Measurements from ENCODE around the gene SLC16A7. TPM values are rescaled to one million over a fixed set of nuclear protein-coding genes. Genes with fewer than 3 reads are reported as not detected.

The SLC16A7 gene
- total RNA-seq, 1 donor from 2014 or later, result 43.7 TPM

GRCh38 chr12:59636945-59637691 lies 41.3 kb downstream of the SLC16A7 start:
- Mint-ChIP-seq H3K36me3 (ENCODE audit: low read depth) (peaks cover 13% of the 10 kb centered on the region), H3K4me1 (peaks cover 9% of the 10 kb centered on the region), H3K4me3 (no peak overlapping the region), H3K9me3 (peaks cover 4% of the 10 kb centered on the region), H3K27ac (no peak overlapping the region), H3K27me3 (no peaks in the 10 kb centered on the region)
- intact Hi-C loops (cut with micrococcal nuclease), result no loop called here
- DNase-seq, result no peak

- intact Hi-C loops (cut with micrococcal nuclease), result no loop called here
- Mint-ChIP-seq H3K9me3 (peaks cover 4% of the 10 kb centered on the region), H3K27ac (no peak overlapping the region)
Measured at GRCh38 chr12:59637692-59638070, 41.9 kb downstream of the SLC16A7 start.

GRCh38 chr12:59643550-59643949 lies 47.7 kb downstream of the SLC16A7 start:
- intact Hi-C loops (cut with micrococcal nuclease), result no loop called here

More at GRCh38 chr12:59637692-59638070, 41.9 kb downstream of the SLC16A7 start:
- H3K27me3 Mint-ChIP-seq, result no peaks in the 10 kb centered on the region
- H3K4me1 Mint-ChIP-seq, result peaks cover 9% of the 10 kb centered on the region
- peaks cover 18% of the 10 kb centered on the region for H3K36me3 Mint-ChIP-seq (ENCODE audit: low read depth)
- no peak overlapping the region for H3K4me3 Mint-ChIP-seq
- DNase-seq, result no peak

GRCh38 chr12:59645242-59645641 lies 49.4 kb downstream of the SLC16A7 start:
- Mint-ChIP-seq H3K27ac (no peak overlapping the region), H3K4me3 (no peak overlapping the region), H3K9me3 (peaks cover 28% of the 10 kb centered on the region), H3K27me3 (no peaks in the 10 kb centered on the region), H3K4me1 (peaks cover 2% of the 10 kb centered on the region), H3K36me3 (ENCODE audit: low read depth) (peaks cover 48% of the 10 kb centered on the region)
- intact Hi-C loops (cut with micrococcal nuclease), result no loop called here
- no peak for DNase-seq

More at GRCh38 chr12:59643550-59643949, 47.7 kb downstream of the SLC16A7 start:
- H3K9me3 Mint-ChIP-seq, result peaks cover 24% of the 10 kb centered on the region
- H3K27me3 Mint-ChIP-seq, result no peaks in the 10 kb centered on the region
- no peak overlapping the region for H3K27ac Mint-ChIP-seq
- no peaks in the 10 kb centered on the region for H3K4me1 Mint-ChIP-seq
- H3K4me3 Mint-ChIP-seq, result no peak overlapping the region
- no peak for DNase-seq
- peaks cover 49% of the 10 kb centered on the region for H3K36me3 Mint-ChIP-seq (ENCODE audit: low read depth)

GRCh38 chr12:59646636-59647035 lies 50.8 kb downstream of the SLC16A7 start:
- no peak for DNase-seq
- Mint-ChIP-seq H3K4me1 (peaks cover 2% of the 10 kb centered on the region), H3K27me3 (no peaks in the 10 kb centered on the region), H3K36me3 (ENCODE audit: low read depth) (peaks cover 48% of the 10 kb centered on the region), H3K9me3 (peaks cover 28% of the 10 kb centered on the region), H3K4me3 (no peak overlapping the region), H3K27ac (no peak overlapping the region)
- intact Hi-C loops (cut with micrococcal nuclease), result no loop called here

- Mint-ChIP-seq H3K27me3 (no peaks in the 10 kb centered on the region), H3K4me3 (no peak overlapping the region), H3K9me3 (peaks cover 21% of the 10 kb centered on the region), H3K36me3 (ENCODE audit: low read depth) (peaks cover 33% of the 10 kb centered on the region), H3K4me1 (peaks cover 2% of the 10 kb centered on the region), H3K27ac (no peak overlapping the region)
- no peak for DNase-seq
- intact Hi-C loops (cut with micrococcal nuclease), result no loop called here
Measured at GRCh38 chr12:59649203-59649602, 53.4 kb downstream of the SLC16A7 start.

GRCh38 chr12:59650588-59651228 lies 54.9 kb downstream of the SLC16A7 start:
- intact Hi-C loops (cut with micrococcal nuclease), result no loop called here
- H3K4me1 Mint-ChIP-seq, result peaks cover 2% of the 10 kb centered on the region
- H3K4me3 Mint-ChIP-seq, result no peak overlapping the region
- H3K27ac Mint-ChIP-seq, result no peak overlapping the region
- DNase-seq, result no peak
- H3K36me3 Mint-ChIP-seq (ENCODE audit: low read depth), result peaks cover 23% of the 10 kb centered on the region
- H3K27me3 Mint-ChIP-seq, result no peaks in the 10 kb centered on the region
- H3K9me3 Mint-ChIP-seq, result peaks cover 11% of the 10 kb centered on the region

- H3K27me3 Mint-ChIP-seq, result no peaks in the 10 kb centered on the region
- peaks cover 9% of the 10 kb centered on the region for H3K9me3 Mint-ChIP-seq
- intact Hi-C loops (cut with micrococcal nuclease), result no loop called here
- peaks cover 21% of the 10 kb centered on the region for H3K36me3 Mint-ChIP-seq (ENCODE audit: low read depth)
- H3K27ac Mint-ChIP-seq, result no peak overlapping the region
- H3K4me1 Mint-ChIP-seq, result peaks cover 2% of the 10 kb centered on the region
- DNase-seq, result no peak
- H3K4me3 Mint-ChIP-seq, result no peak overlapping the region
Measured at GRCh38 chr12:59651229-59651920, 55.5 kb downstream of the SLC16A7 start.

- peaks cover 18% of the 10 kb centered on the region for H3K36me3 Mint-ChIP-seq (ENCODE audit: low read depth)
- no peaks in the 10 kb centered on the region for H3K27me3 Mint-ChIP-seq
- no peak overlapping the region for H3K27ac Mint-ChIP-seq
- intact Hi-C loops (cut with micrococcal nuclease), result no loop called here
- H3K4me3 Mint-ChIP-seq, result no peak overlapping the region
- peaks cover 9% of the 10 kb centered on the region for H3K9me3 Mint-ChIP-seq
- DNase-seq, result no peak
- peaks cover 2% of the 10 kb centered on the region for H3K4me1 Mint-ChIP-seq
Measured at GRCh38 chr12:59652130-59652529, 56.3 kb downstream of the SLC16A7 start.

GRCh38 chr12:59654061-59654460 lies 58.2 kb downstream of the SLC16A7 start:
- Mint-ChIP-seq H3K9me3 (peaks cover 2% of the 10 kb centered on the region), H3K4me1 (peaks cover under 1% of the 10 kb centered on the region), H3K4me3 (no peak overlapping the region), H3K27me3 (no peaks in the 10 kb centered on the region), H3K36me3 (ENCODE audit: low read depth) (peaks cover 8% of the 10 kb centered on the region), H3K27ac (no peak overlapping the region)
- no peak for DNase-seq
- intact Hi-C loops (cut with micrococcal nuclease), result no loop called here

- no peaks in the 10 kb centered on the region for H3K9me3 Mint-ChIP-seq
- H3K4me3 Mint-ChIP-seq, result no peak overlapping the region
- H3K27me3 Mint-ChIP-seq, result no peaks in the 10 kb centered on the region
- no peak overlapping the region for H3K27ac Mint-ChIP-seq
- DNase-seq, result no peak
- H3K36me3 Mint-ChIP-seq (ENCODE audit: low read depth), result peaks cover 7% of the 10 kb centered on the region
- H3K4me1 Mint-ChIP-seq, result no peaks in the 10 kb centered on the region
- intact Hi-C loops (cut with micrococcal nuclease), result no loop called here
Measured at GRCh38 chr12:59657266-59657665, 61.4 kb downstream of the SLC16A7 start.

GRCh38 chr12:59657711-59658110 lies 61.9 kb downstream of the SLC16A7 start:
- Mint-ChIP-seq H3K27me3 (no peaks in the 10 kb centered on the region), H3K4me3 (no peak overlapping the region), H3K36me3 (ENCODE audit: low read depth) (peaks cover 7% of the 10 kb centered on the region), H3K27ac (no peak overlapping the region), H3K9me3 (no peaks in the 10 kb centered on the region), H3K4me1 (no peaks in the 10 kb centered on the region)
- intact Hi-C loops (cut with micrococcal nuclease), result no loop called here
- no peak for DNase-seq

GRCh38 chr12:59660148-59660547 lies 64.3 kb downstream of the SLC16A7 start:
- H3K36me3 Mint-ChIP-seq (ENCODE audit: low read depth), result peaks cover 6% of the 10 kb centered on the region
- H3K4me3 Mint-ChIP-seq, result no peak overlapping the region
- H3K27me3 Mint-ChIP-seq, result no peaks in the 10 kb centered on the region
- no peaks in the 10 kb centered on the region for H3K4me1 Mint-ChIP-seq
- DNase-seq, result no peak
- no peak overlapping the region for H3K27ac Mint-ChIP-seq
- no peaks in the 10 kb centered on the region for H3K9me3 Mint-ChIP-seq
- intact Hi-C loops (cut with micrococcal nuclease), result no loop called here

- no peaks in the 10 kb centered on the region for H3K27me3 Mint-ChIP-seq
- no peaks in the 10 kb centered on the region for H3K4me1 Mint-ChIP-seq
- no peak for DNase-seq
- H3K4me3 Mint-ChIP-seq, result no peak overlapping the region
- H3K9me3 Mint-ChIP-seq, result no peaks in the 10 kb centered on the region
- peaks cover 8% of the 10 kb centered on the region for H3K36me3 Mint-ChIP-seq (ENCODE audit: low read depth)
- no peak overlapping the region for H3K27ac Mint-ChIP-seq
- intact Hi-C loops (cut with micrococcal nuclease), result no loop called here
Measured at GRCh38 chr12:59660921-59661597, 65.2 kb downstream of the SLC16A7 start.

Data from activated CD4-positive, alpha-beta T cell treated with anti-CD3 and anti-CD28 coated beads, Interleukin-2, amount 10 ng/mL, durations not matched to agents 24 days and 14 days (primary cell).